GM23248 (cell line): Measurements from ENCODE around the gene TNFAIP8L1.

Experiments used
- EZH2 ChIP-seq: fragments of 200-600 bp; sonication (generic); IDR thresholded peaks from 2 replicates; pipeline ENCODE4 v1.6.1; 2018; ENCODE audit warnings: antibody characterized with exemption, mild to moderate bottlenecking; ENCODE audit not compliant: insufficient read depth, poor library complexity, severe bottlenecking
- EZH2phosphoT487 ChIP-seq: fragments of 200-600 bp; sonication (generic); IDR thresholded peaks from 2 replicates; pipeline ENCODE4 v1.6.1; 2018; ENCODE audit warnings: antibody characterized with exemption, moderate library complexity, mild to moderate bottlenecking, low read depth; ENCODE audit not compliant: insufficient read depth

DNA sequence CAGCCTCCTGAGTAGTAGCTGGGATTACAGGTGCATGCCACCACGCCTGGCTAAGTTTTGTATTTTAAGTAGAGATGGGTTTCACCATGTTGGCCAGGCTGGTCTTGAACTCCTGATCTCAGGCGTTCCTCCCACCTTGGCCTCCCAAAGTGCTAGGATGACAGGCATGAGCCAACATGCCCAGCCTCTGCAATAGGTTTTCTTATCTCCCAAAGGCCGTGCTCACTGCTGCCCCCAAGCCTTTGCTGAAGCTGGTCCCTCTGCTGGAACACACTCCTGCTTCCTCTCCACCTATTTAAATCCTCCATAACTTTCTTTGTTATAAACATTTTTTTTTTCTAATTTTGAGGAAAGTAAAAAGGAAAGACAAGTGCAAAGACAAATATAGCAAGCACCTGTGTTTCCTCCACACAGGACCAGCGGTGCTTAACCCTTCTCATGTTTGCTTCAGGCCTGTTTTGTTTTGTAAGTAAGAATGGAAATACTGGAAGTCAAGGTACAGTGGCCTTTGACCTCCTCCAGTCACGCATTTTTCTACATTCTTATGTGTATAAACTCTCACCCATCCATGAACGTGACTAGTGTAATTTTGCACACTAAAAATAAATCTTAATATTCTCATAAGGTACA lies 14.5 kb upstream of the TNFAIP8L1 start:
- TF ChIP-seq EZH2 (no peak), EZH2phosphoT487 (no peak)
